Esophagus squamous epithelium (tissue), 4 donors: ENCODE results near the gene ITIH4.

ENCODE experiments used
- CTCF ChIP-seq, 6 experiments: fragments of 450-650 bp in 4 of 6; fragments of 200-600 bp in 2 of 6; sonication (generic) in 2 of 6; IDR thresholded peaks; one replicate each; pipeline ENCODE4 v1.5.1; 2016 to 2019; ENCODE audit warnings: antibody characterized with exemption in 6 of 6, mild to moderate bottlenecking in 4 of 6, moderate library complexity in 4 of 6
- POLR2A ChIP-seq, 4 donors: fragments of 450-650 bp; IDR thresholded peaks; one replicate each; pipeline ENCODE4 v1.6.1; 2017; ENCODE audit warnings: antibody characterized with exemption in 4 of 4, mild to moderate bottlenecking in 4 of 4, moderate library complexity in 3 of 4

DNA sequence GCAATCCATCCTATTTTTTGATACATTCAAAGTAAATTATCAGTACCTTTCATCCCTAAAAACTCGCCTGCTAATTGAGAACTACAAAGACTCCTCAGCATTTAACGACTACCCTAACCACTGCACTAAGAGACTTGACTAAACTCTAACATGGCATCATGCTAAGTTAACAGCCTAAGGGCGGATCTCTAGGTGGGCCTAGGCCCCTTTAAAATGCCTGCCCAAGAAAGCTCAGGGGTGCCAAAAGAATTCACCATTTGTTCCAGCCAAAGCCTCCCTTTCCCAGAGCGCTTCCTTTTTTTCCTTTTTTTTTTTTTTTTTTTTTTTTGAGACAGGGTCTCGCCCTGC, 59.2 kb downstream of the ITIH4 start:
- TF ChIP-seq CTCF (IDR thresholded peaks at IDR 0.05) (no peak), POLR2A (IDR thresholded peaks at IDR 0.05) (no peak)
